Measurements from ENCODE around the gene GMCL2.

- TF ChIP-seq CTCF (optimal IDR thresholded peaks at IDR 0.05 in 1 of 3, IDR thresholded peaks at IDR 0.05 in 1 of 3, conservative IDR thresholded peaks at IDR 0.05 in 1 of 3; ENCODE audit: extremely low read depth in 1 of 3, insufficient read depth in 2 of 3, low read length in 3 of 3) (no peak), EZH2 (IDR thresholded peaks at IDR 0.05; ENCODE audit: low read length) (no peak)
Observed at GRCh38 chr5:178222292-178222691, 35.1 kb upstream of the GMCL2 start.
